NCI-H146 treated with DMSO at 0.1 percent for 48 hours (cell line): Measurements from ENCODE around the gene C17orf107.

Source experiments
- DNase-seq: peaks from one replicate; lab custom pipeline; 2025; ENCODE audit not compliant: unreplicated experiment; lab: John Stamatoyannopoulos, UW

The C17orf107 gene

GRCh38 chr17:4872786-4873185 lies 26.6 kb upstream of the C17orf107 start:
- DNase-seq = no peak

DNA sequence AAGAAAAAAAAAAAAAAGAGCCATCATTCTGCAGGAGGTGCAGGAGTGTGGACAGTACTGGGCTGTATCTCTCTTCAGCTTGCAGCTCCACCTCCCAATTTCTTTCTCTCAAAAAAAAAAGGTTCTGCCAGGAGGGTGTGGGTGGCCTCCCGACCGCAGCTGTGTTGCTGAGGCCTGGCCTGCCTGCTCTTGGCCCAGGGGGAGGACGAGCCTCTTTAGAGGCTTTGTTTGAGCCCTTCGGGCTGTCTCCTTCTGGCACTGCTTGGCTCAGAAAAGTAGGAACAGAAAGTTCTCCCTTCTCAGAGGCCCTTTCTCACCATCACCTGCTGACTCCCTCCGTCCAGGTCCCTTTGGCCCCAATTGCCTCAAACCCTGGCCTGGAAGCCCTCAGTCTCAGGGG lies 22.2 kb upstream of the C17orf107 start:
- DNase-seq = no peak

GRCh38 chr17:4879601-4880000 lies 19.7 kb upstream of the C17orf107 start:
- no peak for DNase-seq

DNA sequence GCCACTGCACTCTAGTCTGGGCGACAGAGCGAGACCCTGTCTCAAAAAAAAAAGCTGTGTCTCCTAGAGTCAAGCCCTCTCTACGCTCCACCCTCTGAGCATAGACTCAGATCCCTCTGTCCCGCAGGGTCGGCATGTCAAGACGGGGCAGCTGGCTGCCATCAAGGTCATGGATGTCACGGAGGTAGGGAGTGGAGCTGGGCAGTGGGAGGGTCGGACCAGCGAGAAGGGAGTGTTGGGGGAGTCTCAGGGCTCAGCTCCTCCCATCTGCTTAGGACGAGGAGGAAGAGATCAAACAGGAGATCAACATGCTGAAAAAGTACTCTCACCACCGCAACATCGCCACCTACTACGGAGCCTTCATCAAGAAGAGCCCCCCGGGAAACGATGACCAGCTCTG lies 18.5 kb upstream of the C17orf107 start:
- DNase-seq = no peak

DNA sequence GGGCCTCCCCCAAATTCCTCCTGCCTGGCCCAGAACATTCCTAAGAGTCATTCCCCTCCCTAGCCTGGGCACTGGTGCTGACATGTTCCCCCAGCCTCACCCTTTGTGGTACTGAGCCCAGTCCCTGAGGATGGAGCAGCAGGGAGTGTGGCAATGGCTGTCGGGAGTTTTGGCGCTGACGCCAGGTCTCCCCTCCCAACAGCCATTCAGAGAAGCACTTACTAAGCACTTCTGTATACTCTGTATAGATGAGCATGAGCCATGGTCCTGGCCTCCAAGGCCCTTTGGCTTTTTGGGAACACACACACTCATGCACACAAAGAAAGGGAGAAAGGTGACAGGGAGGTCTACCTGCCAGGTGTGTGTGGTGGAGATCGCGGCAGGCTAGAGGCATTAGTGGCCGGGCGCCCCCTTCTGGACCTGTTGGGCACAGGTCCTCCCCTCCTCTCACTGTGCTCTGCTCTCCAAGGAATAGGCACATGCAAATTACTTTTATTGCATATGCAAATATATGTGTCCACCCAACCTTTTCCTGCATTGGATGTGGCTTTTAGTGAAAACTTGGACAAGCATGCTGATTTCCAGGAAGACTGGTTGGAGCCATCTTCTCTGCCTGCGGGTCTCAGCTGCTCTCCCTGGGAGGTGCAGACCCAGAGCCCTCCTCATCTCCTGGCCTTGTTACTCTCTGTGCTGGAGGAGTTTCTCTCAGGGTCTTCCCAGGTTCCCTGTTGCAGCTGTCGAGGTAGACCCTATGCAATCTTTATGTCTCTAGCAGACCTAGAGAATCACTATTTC lies 17.4 kb upstream of the C17orf107 start:
- peak; percentile 31 for DNase-seq

- no peak for DNase-seq
These were observed 14.8 kb upstream of the C17orf107 start for GRCh38 chr17:4884489-4884888.

- DNase-seq = no peak
These were observed 12.5 kb upstream of the C17orf107 start for GRCh38 chr17:4886830-4887229.

DNA sequence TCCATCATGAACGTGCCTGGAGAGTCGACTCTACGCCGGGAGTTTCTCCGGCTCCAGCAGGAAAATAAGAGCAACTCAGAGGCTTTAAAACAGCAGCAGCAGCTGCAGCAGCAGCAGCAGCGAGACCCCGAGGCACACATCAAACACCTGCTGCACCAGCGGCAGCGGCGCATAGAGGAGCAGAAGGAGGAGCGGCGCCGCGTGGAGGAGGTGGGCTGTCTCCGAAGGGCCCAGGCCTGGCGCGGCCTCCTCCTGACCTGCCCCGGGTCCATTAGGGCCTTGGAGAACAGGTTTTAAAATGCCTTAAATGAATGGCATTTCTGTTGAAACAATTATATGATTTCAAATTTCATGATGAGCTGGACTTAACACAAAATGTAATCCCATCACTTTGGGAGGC lies 11.8 kb upstream of the C17orf107 start:
- DNase-seq = no peak

DNA sequence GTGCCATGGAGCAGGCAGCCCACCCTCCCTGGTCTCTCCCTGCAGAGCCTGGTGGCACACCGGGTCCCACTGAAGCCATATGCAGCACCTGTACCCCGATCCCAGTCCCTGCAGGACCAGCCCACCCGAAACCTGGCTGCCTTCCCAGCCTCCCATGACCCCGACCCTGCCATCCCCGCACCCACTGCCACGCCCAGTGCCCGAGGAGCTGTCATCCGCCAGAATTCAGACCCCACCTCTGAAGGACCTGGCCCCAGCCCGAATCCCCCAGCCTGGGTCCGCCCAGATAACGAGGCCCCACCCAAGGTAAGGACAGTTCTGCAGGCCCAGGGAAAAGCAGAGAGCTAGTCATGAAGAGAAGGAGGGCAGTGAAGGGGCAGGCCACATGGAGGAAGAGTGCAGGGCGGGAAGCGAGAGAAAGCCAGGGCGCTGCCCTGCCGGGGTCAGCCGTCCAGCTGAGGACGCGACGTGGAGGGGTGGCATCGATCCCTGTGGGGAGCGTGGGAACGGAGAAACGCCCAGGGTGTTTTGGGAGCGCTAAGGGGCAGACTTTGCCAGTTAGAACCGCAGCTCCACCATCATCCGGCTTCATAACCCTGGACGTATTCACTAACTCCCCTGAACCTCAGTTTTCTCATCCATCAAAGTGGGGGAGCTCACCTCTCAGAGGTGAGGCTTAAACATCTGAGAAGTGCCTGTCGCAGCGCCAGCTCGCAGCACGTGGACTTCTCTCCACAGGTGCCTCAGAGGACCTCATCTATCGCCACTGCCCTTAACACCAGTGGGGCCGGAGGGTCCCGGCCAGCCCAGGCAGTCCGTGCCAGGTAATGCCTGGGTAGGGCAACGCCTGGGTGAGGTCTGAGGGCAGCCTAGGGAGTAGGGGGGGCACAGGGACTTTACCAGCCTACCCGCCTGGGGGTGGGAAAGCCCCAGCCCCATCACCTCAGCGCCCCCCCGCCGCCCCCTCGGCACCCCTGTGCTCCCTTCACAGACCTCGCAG lies 7.6 kb upstream of the C17orf107 start:
- no peak for DNase-seq

DNA sequence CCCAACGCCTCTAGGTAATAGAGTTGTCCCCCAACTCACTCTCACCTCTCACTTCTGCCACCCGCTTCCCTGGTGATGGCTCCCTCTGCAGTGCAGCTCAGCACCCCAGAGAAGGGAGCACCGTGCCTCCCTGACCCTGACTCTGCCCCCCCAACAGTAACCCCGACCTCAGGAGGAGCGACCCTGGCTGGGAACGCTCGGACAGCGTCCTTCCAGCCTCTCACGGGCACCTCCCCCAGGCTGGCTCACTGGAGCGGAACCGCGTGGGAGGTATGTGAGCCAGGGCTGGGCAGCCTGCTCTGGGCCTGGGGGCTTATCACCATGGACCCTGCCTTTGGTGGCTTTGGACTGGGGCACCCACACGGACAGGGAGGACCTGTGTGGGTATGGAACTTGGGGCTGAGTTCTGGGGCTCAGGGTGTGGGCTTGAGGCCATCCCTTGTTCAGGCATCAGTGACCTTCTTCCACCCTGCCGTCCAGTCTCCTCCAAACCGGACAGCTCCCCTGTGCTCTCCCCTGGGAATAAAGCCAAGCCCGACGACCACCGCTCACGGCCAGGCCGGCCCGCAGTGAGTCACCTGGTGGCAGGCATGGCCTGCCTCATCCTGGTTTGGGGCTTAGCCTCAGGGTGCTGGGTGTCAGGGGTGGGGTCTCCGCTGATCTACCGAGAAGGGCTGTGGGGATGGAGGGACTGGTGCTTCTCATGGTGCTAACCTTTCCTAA lies 6.7 kb upstream of the C17orf107 start:
- no peak for DNase-seq

- DNase-seq = no peak
These were observed 6.1 kb upstream of the C17orf107 start for GRCh38 chr17:4893272-4893671.

- DNase-seq = no peak
These were observed 5.4 kb upstream of the C17orf107 start for GRCh38 chr17:4893721-4894560.

DNA sequence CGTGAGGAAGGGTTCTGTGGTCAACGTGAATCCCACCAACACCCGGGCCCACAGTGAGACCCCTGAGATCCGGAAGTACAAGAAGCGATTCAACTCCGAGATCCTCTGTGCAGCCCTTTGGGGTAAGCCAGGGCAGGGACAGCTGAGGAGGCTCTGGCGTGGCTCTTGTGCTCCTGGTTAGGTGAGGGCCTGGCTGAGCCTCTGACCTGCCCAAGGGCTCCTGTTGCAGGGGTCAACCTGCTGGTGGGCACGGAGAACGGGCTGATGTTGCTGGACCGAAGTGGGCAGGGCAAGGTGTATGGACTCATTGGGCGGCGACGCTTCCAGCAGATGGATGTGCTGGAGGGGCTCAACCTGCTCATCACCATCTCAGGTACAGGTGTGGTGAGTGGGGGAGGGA lies 4.2 kb upstream of the C17orf107 start:
- DNase-seq = no peak

- no peak for DNase-seq
These were observed 3.5 kb upstream of the C17orf107 start for GRCh38 chr17:4895657-4896331.

DNA sequence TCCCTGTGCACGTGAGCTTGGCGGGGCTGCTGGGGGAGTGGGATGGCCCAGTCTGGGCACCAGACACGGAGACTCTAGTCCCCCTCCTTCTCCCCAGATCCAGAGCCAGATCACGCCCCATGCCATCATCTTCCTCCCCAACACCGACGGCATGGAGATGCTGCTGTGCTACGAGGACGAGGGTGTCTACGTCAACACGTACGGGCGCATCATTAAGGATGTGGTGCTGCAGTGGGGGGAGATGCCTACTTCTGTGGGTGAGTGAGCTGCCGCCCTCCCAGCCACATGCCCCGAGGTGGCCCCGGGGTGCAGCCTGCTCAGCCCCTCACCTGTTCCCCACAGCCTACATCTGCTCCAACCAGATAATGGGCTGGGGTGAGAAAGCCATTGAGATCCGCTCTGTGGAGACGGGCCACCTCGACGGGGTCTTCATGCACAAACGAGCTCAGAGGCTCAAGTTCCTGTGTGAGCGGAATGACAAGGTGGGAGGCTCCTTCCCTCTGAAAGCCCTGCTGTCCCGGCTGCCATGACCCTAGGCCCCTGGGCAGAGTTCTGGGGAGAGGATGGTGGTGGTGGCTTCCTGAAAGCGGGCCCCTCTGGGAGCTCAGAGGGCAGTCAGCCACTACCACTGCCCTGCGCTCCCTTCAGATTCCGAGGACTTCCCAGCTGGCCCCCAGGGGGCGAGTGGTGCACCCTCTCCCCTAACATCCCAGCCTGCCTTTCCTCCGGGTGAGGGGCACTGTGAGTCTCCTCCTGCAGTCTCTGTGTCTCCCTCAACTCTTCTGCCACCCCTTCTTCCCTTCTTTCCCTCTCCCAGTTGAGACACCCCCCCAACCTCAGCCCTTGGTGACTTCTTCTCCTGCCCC lies 2.8 kb upstream of the C17orf107 start:
- DNase-seq = no peak

GRCh38 chr17:4897198-4897687 lies 2.1 kb upstream of the C17orf107 start:
- DNase-seq = no peak

- DNase-seq = no peak
These were observed 1.6 kb upstream of the C17orf107 start for GRCh38 chr17:4897785-4898184.

GRCh38 chr17:4898351-4898750 lies 985 bp upstream of the C17orf107 start:
- DNase-seq = no peak

DNA sequence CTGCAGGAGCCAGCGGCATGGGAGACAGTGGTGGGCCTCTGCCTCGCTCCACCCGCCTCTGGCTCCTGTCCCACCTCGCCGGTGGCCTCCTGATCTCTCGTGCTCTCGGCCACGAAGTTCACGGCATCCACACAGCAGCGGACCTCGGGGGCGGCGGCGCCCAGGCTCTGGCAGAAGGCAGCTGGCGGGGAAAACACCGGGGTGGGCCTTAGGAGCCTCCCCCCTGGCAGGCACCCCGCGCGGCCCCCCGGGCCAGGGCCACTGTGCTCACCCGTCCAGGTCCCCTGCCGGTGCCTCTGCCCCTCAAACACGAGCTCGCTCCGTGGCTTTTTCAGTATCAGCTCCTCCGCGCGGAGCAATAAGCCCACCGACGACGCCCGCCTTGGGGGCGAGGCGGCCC lies 409 bp upstream of the C17orf107 start:
- no peak for DNase-seq
